HG03060 (cell line): ENCODE data around the gene MSI1.

ENCODE experiments used
- ATAC-seq: cut with Tn5 transposase; IDR thresholded peaks from one replicate; pipeline ENCODE4 v1.9.1; 2021; ENCODE audit warnings: low read depth, moderate number of reproducible peaks; ENCODE audit not compliant: unreplicated experiment

Gene MSI1

DNA sequence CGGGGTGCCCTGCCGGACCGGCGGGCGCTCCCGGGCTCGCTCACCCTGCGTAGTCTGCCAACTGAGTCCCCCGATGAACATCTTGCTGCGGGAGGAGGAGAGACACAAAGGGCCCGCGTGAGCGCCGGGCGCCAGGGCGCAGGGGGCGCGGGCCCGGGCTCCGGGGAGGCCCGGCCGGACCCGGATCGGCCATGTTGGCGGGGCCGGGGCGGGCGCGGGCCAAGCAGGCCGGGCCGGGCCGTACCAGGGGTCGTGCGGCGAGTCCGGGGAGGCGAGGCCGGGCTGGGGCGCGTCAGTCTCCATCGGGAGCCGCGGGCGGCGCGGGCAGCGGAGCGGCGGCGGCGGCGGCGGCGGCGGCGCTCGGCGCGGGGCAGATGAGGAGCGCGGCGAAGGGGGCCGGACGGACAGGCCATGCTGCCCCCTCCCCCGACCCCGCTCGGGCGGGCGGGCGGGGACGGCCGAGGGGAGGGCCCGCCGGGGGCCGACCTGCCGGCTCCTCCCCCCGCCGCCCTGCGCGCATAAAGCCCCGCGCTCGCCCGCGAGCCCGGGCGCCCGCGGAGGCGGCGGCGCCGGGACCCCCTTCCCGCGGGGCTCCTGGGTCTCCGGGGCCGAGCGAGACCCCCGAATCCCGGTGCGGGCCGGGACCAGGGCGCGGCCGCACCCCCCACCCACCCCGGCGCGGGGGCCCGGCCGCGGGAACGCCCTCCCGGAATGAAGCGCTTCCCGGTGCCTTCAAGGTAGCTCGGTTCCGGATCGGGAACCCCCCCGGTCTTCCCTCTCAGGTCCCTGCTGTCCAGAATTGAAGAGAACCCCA, at the start of gene MSI1:
MSI1 (minus strand) TSS at position 376 of the 814 bp plus-strand sequence; CDS start at position 303, 73 bp downstream.
- no peak for ATAC-seq

- ATAC-seq = no peak
Observed at GRCh38 chr12:120417917-120418580, 49.1 kb upstream of the MSI1 start.

DNA sequence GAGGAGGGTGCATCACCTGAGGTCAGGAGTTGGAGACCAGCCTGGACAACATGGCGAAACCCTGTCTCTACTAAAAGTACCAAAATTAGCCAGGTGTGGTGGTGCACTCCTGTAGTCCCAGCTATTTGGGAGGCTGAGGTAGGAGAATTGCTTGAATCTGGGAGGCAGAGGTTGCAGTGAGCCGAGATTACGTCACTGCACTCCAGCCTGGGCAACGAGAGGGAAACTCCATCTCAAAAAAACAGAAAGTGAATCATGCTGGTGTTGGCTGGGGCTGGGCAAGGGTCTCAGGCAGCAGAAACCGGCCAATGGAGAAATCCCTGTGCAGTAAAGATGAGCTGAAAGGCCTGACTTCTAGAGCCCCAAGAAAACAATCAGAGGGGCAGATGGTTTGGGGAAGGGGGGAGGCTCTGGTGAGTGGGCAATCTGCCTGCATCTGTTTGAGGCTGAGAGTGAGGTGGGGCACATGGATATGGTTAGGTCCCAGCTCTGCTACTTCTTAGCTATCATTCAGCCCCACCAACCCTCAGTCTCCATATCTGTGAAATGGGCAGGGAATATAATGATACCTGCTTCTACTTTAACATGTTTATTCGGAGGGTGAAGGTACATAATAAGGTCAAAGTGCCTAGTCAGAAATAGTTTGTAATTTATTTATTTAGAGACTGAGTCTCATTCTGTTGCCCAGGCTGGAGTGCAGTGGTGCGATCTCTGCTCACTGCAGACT, 47.7 kb upstream of the MSI1 start:
- no peak for ATAC-seq

GRCh38 chr12:120413901-120414695, 45.1 kb upstream of the MSI1 start:
- no peak for ATAC-seq

- ATAC-seq = no peak
Observed at GRCh38 chr12:120412421-120412820, 43.5 kb upstream of the MSI1 start.

- no peak for ATAC-seq
Observed at GRCh38 chr12:120408771-120409170, 39.8 kb upstream of the MSI1 start.

GRCh38 chr12:120406553-120406952, 37.6 kb upstream of the MSI1 start:
- ATAC-seq = no peak

DNA sequence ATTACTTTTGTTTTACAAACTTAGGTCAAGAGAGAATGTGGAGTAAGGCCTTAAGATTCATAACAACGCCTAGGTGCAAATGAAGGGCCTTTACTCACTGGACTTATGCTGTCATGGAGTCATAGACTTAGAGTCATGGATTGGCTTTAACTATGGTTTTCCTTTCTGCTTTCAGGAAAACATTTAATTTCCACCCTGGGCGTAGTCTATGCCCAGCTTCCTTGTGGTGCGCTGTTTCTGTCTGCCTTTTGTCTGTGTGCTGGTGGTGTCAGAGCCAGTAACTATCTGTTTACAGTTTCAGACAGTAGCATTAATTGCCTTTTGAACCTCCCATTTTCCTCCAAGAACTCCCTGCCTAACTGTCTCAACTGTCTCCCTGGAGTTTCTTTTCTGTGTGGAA, 37.1 kb upstream of the MSI1 start:
- no peak for ATAC-seq

DNA sequence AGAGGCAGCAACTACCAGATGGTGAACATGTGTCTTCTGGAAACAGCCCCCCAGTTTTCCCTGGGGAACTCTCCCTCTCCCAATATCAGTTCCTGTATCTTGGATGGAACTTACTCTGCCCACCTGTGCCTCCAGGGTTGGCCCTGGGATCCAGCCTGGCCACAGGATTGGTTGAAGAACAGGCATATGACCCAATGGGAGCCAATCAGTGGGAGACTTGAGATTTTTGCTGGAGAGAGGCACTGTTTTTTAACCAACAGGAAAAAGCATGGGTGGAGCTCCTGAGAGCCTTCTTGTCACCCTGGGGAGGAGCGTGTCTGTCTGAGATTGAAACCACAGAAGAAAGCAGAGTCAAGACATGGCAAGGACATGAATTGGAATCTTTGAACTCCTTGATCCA, 35.3 kb upstream of the MSI1 start:
- ATAC-seq = no peak

- ATAC-seq = no peak
Observed at GRCh38 chr12:120403869-120404268, 34.9 kb upstream of the MSI1 start.

DNA sequence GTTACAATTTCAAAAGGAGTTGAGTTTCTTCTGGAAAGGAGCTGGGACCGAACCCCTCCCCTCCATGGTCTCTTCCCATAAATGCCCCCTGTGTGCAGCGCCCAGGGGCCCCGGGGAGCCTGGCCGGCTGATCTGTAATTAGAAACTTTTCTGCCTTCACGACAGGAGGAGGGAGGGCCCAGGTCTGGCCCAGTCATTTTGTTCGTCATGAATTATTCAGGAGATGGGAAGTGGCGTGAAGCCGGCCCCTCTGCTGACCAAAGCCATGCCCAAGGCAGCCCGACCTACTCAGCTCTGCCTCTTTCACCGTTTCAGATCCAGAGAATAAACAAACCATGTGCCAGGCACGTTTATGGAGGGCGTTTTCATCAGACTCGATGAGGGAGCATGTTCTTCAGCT, 33.3 kb upstream of the MSI1 start:
- no peak for ATAC-seq

- ATAC-seq = no peak
Observed at GRCh38 chr12:120399531-120399930, 30.6 kb upstream of the MSI1 start.

- ATAC-seq = no peak
Observed at GRCh38 chr12:120397824-120398540, 29.0 kb upstream of the MSI1 start.

DNA sequence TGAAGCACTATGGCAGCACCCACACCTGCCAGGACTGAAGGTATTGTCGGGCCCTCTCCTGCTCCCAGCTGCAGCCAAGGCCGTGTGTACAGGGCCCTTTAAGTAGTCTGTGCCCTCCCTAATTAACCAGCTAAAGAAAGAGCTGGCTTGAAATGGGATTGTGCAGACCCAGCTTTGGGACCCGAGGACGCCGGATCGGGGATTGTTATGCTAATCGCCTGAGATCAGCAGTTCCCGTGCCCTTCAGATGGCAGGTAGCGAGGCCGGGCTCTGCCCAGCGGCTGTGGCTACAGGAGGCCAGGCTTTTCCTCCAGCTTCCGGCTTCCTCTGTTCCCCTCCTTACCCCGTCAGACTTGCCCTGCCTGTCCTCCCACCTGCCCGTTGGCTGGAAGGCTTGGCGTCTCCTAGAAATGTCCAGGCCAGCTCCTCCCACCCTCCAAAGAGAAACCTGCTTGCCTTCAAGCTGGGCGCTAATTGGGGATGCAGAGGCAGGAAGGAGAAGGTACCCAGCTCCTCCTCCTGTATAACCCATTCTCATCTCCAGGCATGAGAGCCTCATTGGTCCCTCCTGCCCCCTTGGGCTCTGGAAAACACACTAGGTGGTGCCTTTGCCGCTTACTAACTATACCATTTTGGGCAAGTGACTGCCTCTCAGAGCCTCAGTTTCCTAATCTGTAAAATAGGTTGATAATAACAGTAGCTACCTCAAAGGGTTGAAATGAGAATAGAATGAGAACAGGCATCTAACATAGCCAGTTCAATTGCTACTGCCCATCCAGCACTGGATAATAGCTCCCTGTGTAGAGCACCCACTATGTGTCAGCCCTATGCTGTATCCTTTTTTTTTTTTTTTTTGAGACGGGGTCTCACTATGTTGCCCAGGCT, 25.8 kb upstream of the MSI1 start:
- no peak for ATAC-seq

GRCh38 chr12:120390540-120391120, 21.7 kb upstream of the MSI1 start:
- no peak for ATAC-seq

- ATAC-seq = no peak
Observed at GRCh38 chr12:120388691-120389481, 19.9 kb upstream of the MSI1 start.

- ATAC-seq = no peak
Observed at GRCh38 chr12:120381752-120382419, 12.9 kb upstream of the MSI1 start.
